ENCODE data around the gene DNASE2. TPM values are rescaled to one million over a fixed set of nuclear protein-coding genes. Genes with fewer than 3 reads are reported as not detected.

DNASE2 gene
- total and polyA plus RNA-seq, 5 donors from 2014 or later: 20.2 to 72.1 (median 58.2) TPM

DNA sequence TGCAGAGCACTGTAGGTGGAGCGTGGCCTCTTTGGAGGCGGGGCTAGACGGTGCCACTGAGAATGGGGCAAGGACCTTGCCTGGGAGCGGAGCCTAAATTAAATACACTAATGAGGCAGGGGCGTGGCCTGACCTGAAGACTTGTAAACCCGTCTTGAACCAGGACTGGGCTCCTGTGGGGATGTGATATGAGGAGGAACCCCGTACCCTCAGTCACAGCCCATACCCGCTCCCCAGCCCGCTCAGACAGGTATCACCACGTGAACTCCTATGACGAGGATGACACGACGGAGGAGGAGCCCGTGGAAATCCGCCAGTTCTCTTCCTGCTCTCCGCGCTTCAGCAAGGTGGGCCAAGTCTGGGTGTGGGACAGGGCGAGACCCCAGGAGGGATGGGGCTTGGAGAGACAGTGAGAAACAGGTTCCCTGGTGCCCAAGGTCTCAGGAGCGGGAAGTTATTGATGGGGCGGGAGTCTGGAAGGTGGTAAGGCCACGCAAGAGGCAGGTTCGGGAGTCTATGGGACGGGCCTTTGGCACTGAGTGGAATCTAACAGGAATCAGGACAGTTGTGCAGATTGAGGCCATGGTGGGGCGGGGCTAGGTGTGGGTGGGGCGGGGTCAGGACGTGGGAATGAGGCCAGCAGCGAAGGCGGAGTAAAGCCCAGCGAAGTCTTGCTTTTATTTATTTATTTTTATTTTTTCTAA is 14.7 kb downstream of the DNASE2 start:
- H3K27me3 Mint-ChIP-seq: peaks cover 22% of the 10 kb centered on the region
- Histone ChIP-seq H3K27me3 (ENCODE audit: control insufficient read depth, insufficient read depth, low read length) (no peaks in the 10 kb centered on the region), H3K27ac (ENCODE audit: insufficient read depth, low read length, poor library complexity, severe bottlenecking) (no peak overlapping the region), H3K4me3 (ENCODE audit: low read depth, low read length) (no peak overlapping the region), H3K9me3 (ENCODE audit: control insufficient read depth in 2 of 2, low read length in 2 of 2) (no peaks in the 10 kb centered on the region), H3K4me1 (ENCODE audit: control insufficient read depth, insufficient read depth, low read length, poor library complexity, severe bottlenecking) (peaks cover 13% of the 10 kb centered on the region), H3K36me3 (ENCODE audit: control insufficient read depth, insufficient read depth, low read length) (no peaks in the 10 kb centered on the region)
- DNase-seq: no peak
- peak overlapping the region in 3 of 4 donors; percentile 64 to 78 (median 77) for H3K4me3 Mint-ChIP-seq
- no peaks in the 10 kb centered on the region for H3K9me3 Mint-ChIP-seq
- H3K4me1 Mint-ChIP-seq: peaks cover 0 to 14% (median 3%) of the 10 kb centered on the region in 4 donors
- no peak overlapping the region for H3K27ac Mint-ChIP-seq
- no peaks in the 10 kb centered on the region for H3K36me3 Mint-ChIP-seq
- no peak for ATAC-seq (ENCODE audit: low read depth in 2 of 2)

DNA sequence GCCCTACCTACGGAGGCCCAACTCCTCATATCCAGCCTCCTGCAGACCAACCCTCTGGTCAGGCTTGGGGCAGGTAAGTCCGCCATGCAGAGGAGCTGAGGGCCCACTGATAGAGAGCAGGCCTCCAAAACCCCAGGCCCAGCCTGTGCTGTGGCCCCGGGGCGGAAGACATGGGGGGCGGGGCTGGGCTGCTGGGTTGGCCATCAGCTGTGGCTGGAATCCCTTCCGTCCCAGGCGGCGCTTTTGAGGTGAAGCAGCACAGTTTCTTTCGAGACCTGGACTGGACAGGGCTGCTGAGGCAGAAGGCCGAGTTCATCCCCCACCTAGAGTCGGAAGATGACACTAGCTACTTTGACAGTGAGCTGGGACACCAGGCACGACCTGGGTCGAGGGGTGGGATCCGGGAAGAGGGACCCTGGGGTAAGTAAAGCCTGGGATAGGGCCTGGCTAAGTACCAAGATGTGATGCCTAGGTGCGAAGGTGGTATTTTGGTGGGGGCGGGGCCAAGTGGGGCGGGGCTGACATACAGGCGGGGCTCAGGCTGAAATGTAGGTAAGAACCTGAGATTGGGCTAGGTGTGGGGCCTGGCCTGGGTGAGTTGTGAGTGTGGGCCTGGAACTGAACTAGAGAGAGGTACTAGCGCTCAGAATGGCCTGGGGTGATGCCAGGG is 15.4 kb downstream of the DNASE2 start:
- no peaks in the 10 kb centered on the region for H3K36me3 Mint-ChIP-seq
- ATAC-seq (ENCODE audit: low read depth in 2 of 2): no peak
- no peaks in the 10 kb centered on the region for H3K36me3 ChIP-seq (ENCODE audit: control insufficient read depth, insufficient read depth, low read length)
- peak overlapping the region in 1 of 3 donors; percentile 62 for H3K27ac Mint-ChIP-seq
- peaks cover 22% of the 10 kb centered on the region for H3K27me3 Mint-ChIP-seq
- H3K9me3 ChIP-seq (ENCODE audit: control insufficient read depth in 2 of 2, low read length in 2 of 2): no peaks in the 10 kb centered on the region
- peaks cover 0 to 14% (median 3%) of the 10 kb centered on the region in 4 donors for H3K4me1 Mint-ChIP-seq
- H3K4me1 ChIP-seq (ENCODE audit: control insufficient read depth, insufficient read depth, low read length, poor library complexity, severe bottlenecking): peaks cover 13% of the 10 kb centered on the region
- H3K4me3 ChIP-seq (ENCODE audit: low read depth, low read length): no peak overlapping the region
- no peaks in the 10 kb centered on the region for H3K9me3 Mint-ChIP-seq
- H3K27ac ChIP-seq (ENCODE audit: insufficient read depth, low read length, poor library complexity, severe bottlenecking): no peak overlapping the region
- no peaks in the 10 kb centered on the region for H3K27me3 ChIP-seq (ENCODE audit: control insufficient read depth, insufficient read depth, low read length)
- DNase-seq: no peak
- peak overlapping the region in 2 of 4 donors; percentile 22 to 64 for H3K4me3 Mint-ChIP-seq

GRCh38 chr19:12864721-12865715 is 16.2 kb downstream of the DNASE2 start:
- H3K4me3 ChIP-seq (ENCODE audit: low read depth, low read length): no peak overlapping the region
- H3K36me3 ChIP-seq (ENCODE audit: control insufficient read depth, insufficient read depth, low read length): no peaks in the 10 kb centered on the region
- H3K27me3 ChIP-seq (ENCODE audit: control insufficient read depth, insufficient read depth, low read length): no peaks in the 10 kb centered on the region
- H3K4me1 ChIP-seq (ENCODE audit: control insufficient read depth, insufficient read depth, low read length, poor library complexity, severe bottlenecking): peaks cover 13% of the 10 kb centered on the region
- Mint-ChIP-seq H3K36me3 (no peaks in the 10 kb centered on the region), H3K27ac (peak overlapping the region in 1 of 3 donors; percentile 32), H3K4me3 (peak overlapping the region in 3 of 4 donors; percentile 43 to 67 (median 59)), H3K9me3 (no peaks in the 10 kb centered on the region), H3K27me3 (peaks cover 22% of the 10 kb centered on the region), H3K4me1 (peaks cover 0 to 14% (median 3%) of the 10 kb centered on the region in 4 donors)
- H3K27ac ChIP-seq (ENCODE audit: insufficient read depth, low read length, poor library complexity, severe bottlenecking): no peak overlapping the region
- ATAC-seq (ENCODE audit: low read depth in 2 of 2) (no peak), DNase-seq (no peak)
- H3K9me3 ChIP-seq (ENCODE audit: control insufficient read depth in 2 of 2, low read length in 2 of 2): no peaks in the 10 kb centered on the region

DNA sequence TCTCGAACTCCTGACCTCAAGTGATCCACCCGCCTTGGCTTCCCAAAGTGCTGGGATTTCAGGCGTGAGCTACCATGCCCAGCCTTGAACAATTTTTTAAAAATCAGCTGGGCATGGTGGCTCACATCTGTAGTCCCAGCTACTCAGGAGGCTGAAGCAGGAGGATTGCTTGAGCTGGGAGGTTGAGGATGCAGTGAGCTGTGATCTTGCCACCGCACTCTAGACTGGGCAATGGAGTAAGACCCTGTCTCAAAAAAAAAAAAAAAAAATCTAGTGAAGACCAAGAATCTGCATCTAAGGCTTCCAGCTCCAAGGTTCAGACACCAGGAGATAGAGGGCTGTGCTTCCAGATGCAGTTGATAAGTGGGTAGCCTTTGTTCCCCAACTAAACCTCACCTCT is 17.1 kb downstream of the DNASE2 start:
- H3K4me3 Mint-ChIP-seq: peak overlapping the region in 1 of 4 donors; percentile 67
- Histone ChIP-seq H3K36me3 (ENCODE audit: control insufficient read depth, insufficient read depth, low read length) (no peaks in the 10 kb centered on the region), H3K4me3 (ENCODE audit: low read depth, low read length) (no peak overlapping the region), H3K9me3 (ENCODE audit: control insufficient read depth in 2 of 2, low read length in 2 of 2) (no peaks in the 10 kb centered on the region), H3K27me3 (ENCODE audit: control insufficient read depth, insufficient read depth, low read length) (no peaks in the 10 kb centered on the region), H3K4me1 (ENCODE audit: control insufficient read depth, insufficient read depth, low read length, poor library complexity, severe bottlenecking) (peaks cover 13% of the 10 kb centered on the region), H3K27ac (ENCODE audit: insufficient read depth, low read length, poor library complexity, severe bottlenecking) (no peak overlapping the region)
- H3K27me3 Mint-ChIP-seq: peaks cover 25% of the 10 kb centered on the region
- H3K36me3 Mint-ChIP-seq: no peaks in the 10 kb centered on the region
- DNase-seq (no peak), ATAC-seq (ENCODE audit: low read depth in 2 of 2) (no peak)
- H3K9me3 Mint-ChIP-seq: no peaks in the 10 kb centered on the region
- no peak overlapping the region for H3K27ac Mint-ChIP-seq
- H3K4me1 Mint-ChIP-seq: peaks cover 0 to 12% (median 3%) of the 10 kb centered on the region in 4 donors

- no peak overlapping the region for H3K27ac ChIP-seq (ENCODE audit: insufficient read depth, low read length, poor library complexity, severe bottlenecking)
- H3K27me3 ChIP-seq (ENCODE audit: control insufficient read depth, insufficient read depth, low read length): peaks cover 2% of the 10 kb centered on the region
- Mint-ChIP-seq H3K4me3 (no peak overlapping the region), H3K36me3 (no peaks in the 10 kb centered on the region), H3K9me3 (peaks cover 0 to 9% (median 3%) of the 10 kb centered on the region in 7 donors), H3K27ac (no peak overlapping the region), H3K27me3 (peaks cover 15% of the 10 kb centered on the region), H3K4me1 (no peaks in the 10 kb centered on the region)
- ATAC-seq (ENCODE audit: low read depth in 2 of 2) (no peak), DNase-seq (no peak)
- peaks cover 0 to 9% of the 10 kb centered on the region in 2 experiments for H3K9me3 ChIP-seq (ENCODE audit: control insufficient read depth in 2 of 2, low read length in 2 of 2)
- H3K4me3 ChIP-seq (ENCODE audit: low read depth, low read length): no peak overlapping the region
- H3K4me1 ChIP-seq (ENCODE audit: control insufficient read depth, insufficient read depth, low read length, poor library complexity, severe bottlenecking): no peaks in the 10 kb centered on the region
- no peaks in the 10 kb centered on the region for H3K36me3 ChIP-seq (ENCODE audit: control insufficient read depth, insufficient read depth, low read length)
These were observed 21.7 kb downstream of the DNASE2 start for GRCh38 chr19:12859546-12859945.

DNA sequence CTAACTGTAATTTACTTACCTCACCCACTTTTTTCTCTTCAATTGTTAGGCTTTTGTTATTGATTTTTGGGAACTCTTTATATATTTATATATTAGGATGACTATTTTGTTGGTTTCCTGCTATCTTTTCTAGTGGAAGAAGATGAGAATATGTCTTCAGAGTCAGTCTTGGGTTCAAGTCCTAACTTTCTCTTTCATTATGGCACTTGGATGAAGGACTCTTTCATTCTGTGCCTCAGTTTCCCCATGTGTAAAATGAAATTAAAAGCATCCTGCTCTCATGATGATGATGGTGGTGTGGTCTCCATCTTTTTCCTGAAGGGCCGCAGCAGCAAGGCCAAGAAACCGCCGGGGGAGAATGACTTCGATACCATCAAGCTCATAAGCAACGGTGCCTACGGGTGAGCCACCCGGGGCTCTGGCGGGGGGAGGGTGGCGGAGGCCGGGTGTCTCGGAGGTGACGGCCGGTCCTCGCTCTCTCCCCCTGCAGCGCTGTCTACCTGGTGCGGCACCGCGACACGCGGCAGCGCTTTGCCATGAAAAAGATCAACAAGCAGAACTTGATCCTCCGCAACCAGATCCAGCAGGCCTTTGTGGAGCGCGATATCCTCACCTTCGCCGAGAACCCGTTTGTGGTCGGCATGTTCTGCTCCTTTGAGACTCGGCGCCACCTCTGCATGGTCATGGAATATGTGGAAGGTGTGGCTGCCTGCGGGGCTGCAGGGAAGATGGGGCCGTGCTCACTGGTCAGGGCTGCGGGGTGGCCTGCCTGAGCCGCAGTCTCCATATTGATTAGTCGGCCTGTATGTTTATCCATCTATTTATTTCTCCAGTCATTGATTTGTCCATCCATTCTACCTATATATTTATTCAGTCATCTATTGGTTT is 23.0 kb downstream of the DNASE2 start:
- DNase-seq (no peak), ATAC-seq (ENCODE audit: low read depth in 2 of 2) (no peak)
- Mint-ChIP-seq H3K27ac (peak overlapping the region in 1 of 3 donors; percentile 26), H3K36me3 (no peaks in the 10 kb centered on the region), H3K4me3 (no peak overlapping the region), H3K9me3 (peaks cover 0 to 9% (median 3%) of the 10 kb centered on the region in 7 donors), H3K27me3 (peaks cover 12% of the 10 kb centered on the region), H3K4me1 (no peaks in the 10 kb centered on the region)
- no peaks in the 10 kb centered on the region for H3K36me3 ChIP-seq (ENCODE audit: control insufficient read depth, insufficient read depth, low read length)
- no peaks in the 10 kb centered on the region for H3K4me1 ChIP-seq (ENCODE audit: control insufficient read depth, insufficient read depth, low read length, poor library complexity, severe bottlenecking)
- H3K4me3 ChIP-seq (ENCODE audit: low read depth, low read length): no peak overlapping the region
- H3K27ac ChIP-seq (ENCODE audit: insufficient read depth, low read length, poor library complexity, severe bottlenecking): no peak overlapping the region
- peaks cover 2% of the 10 kb centered on the region for H3K27me3 ChIP-seq (ENCODE audit: control insufficient read depth, insufficient read depth, low read length)
- peaks cover 0 to 9% of the 10 kb centered on the region in 2 experiments for H3K9me3 ChIP-seq (ENCODE audit: control insufficient read depth in 2 of 2, low read length in 2 of 2)

- Mint-ChIP-seq H3K9me3 (peaks cover 0 to 9% (median 3%) of the 10 kb centered on the region in 7 donors), H3K27me3 (peaks cover 7% of the 10 kb centered on the region), H3K4me3 (no peak overlapping the region), H3K36me3 (no peaks in the 10 kb centered on the region), H3K27ac (no peak overlapping the region), H3K4me1 (no peaks in the 10 kb centered on the region)
- Histone ChIP-seq H3K4me1 (ENCODE audit: control insufficient read depth, insufficient read depth, low read length, poor library complexity, severe bottlenecking) (no peaks in the 10 kb centered on the region), H3K9me3 (ENCODE audit: control insufficient read depth in 2 of 2, low read length in 2 of 2) (peaks cover 0 to 9% of the 10 kb centered on the region in 2 experiments), H3K27ac (ENCODE audit: insufficient read depth, low read length, poor library complexity, severe bottlenecking) (no peak overlapping the region), H3K4me3 (ENCODE audit: low read depth, low read length) (no peak overlapping the region), H3K27me3 (ENCODE audit: control insufficient read depth, insufficient read depth, low read length) (peaks cover 2% of the 10 kb centered on the region), H3K36me3 (ENCODE audit: control insufficient read depth, insufficient read depth, low read length) (no peaks in the 10 kb centered on the region)
- DNase-seq (no peak), ATAC-seq (ENCODE audit: low read depth in 2 of 2) (no peak)
These were observed 24.6 kb downstream of the DNASE2 start for GRCh38 chr19:12856653-12857052.

All from CD4-positive, CD25-positive, alpha-beta regulatory T cell (primary cell).